H1 (cell line): ENCODE measurements around the gene LRTM1. TPM values are rescaled to one million over a fixed set of nuclear protein-coding genes. Genes with fewer than 3 reads are reported as not detected.

Experiments
- CTCF ChIA-PET: fragments of 300-600 bp; sonication (Branson Sonifier 250); formaldehyde crosslinking; loops from one replicate; lab custom pipeline; 2021; ENCODE audit not compliant: partially characterized antibody; lab: Charles Lee
- POLR2A ChIA-PET: fragments of 300-600 bp; sonication (Branson Sonifier 250); formaldehyde crosslinking; loops from one replicate; lab custom pipeline; 2021; ENCODE audit warnings: inconsistent platforms; ENCODE audit not compliant: partially characterized antibody; lab: Charles Lee
- DNase-seq, 2 experiments: peaks; one replicate each; pipeline versions ENCODE4 v3.0.0 to v3.0.0-alpha.2; 2010 to 2022; ENCODE audit warnings: low spot score in 2 of 2, low read depth in 1 of 2, mixed read lengths in 1 of 2
- FAIRE-seq: peaks from 2 replicates; lab custom pipeline; 2011; peaks lifted over from hg19 to GRCh38; lab: Jason Lieb, UNC
- H2AFZ ChIP-seq: 2 replicates; pipeline ENCODE4 v1.8.1; 2012; ENCODE audit warnings: low read length, inconsistent platforms
- H2AK5ac ChIP-seq: 2 replicates; pipeline ENCODE4 v1.6.1; 2013; ENCODE audit warnings: low read depth, low read length
- H2BK120ac ChIP-seq: replicated peaks from 2 replicates; pipeline ENCODE3; 2013; ENCODE audit warnings: low read depth, low read length, inconsistent platforms
- H2BK12ac ChIP-seq: 2 replicates; pipeline ENCODE4 v1.6.1; 2013; ENCODE audit warnings: low read depth, low read length
- H2BK15ac ChIP-seq: 2 replicates; pipeline ENCODE4 v1.6.1; 2013; ENCODE audit warnings: low read length
- H2BK20ac ChIP-seq: 2 replicates; pipeline ENCODE4 v1.6.1; 2013; ENCODE audit warnings: low read length
- H2BK5ac ChIP-seq: 2 replicates; pipeline ENCODE4 v1.6.1; 2013; ENCODE audit warnings: low read depth, low read length
- H3K14ac ChIP-seq: 2 replicates; pipeline ENCODE4 v1.6.1; 2013; ENCODE audit warnings: inconsistent platforms; ENCODE audit not compliant: insufficient read length
- H3K18ac ChIP-seq: 2 replicates; pipeline ENCODE4 v1.6.1; 2013; ENCODE audit warnings: low read length; ENCODE audit errors: extremely low read depth
- H3K23ac ChIP-seq: 2 replicates; pipeline ENCODE4 v1.6.1; 2013; ENCODE audit warnings: inconsistent platforms; ENCODE audit not compliant: insufficient read length
- H3K23me2 ChIP-seq: 2 replicates; pipeline ENCODE4 v1.6.1; 2013; ENCODE audit warnings: low read depth, low read length
- H3K27ac ChIP-seq: 2 replicates; pipeline ENCODE4 v1.6.1; 2011; ENCODE audit warnings: low read depth, low read length, inconsistent platforms
- H3K27me3 ChIP-seq, 4 experiments: replicated peaks in 1 of 4; 1 replicate in 1 of 4; 2 replicates in 3 of 4; pipeline versions ENCODE4 v1.6.1 to v1.8.1; 2011 to 2013; ENCODE audit warnings: low read length in 3 of 4, mild to moderate bottlenecking in 3 of 4, inconsistent platforms in 2 of 4, mixed read lengths in 2 of 4, moderate library complexity in 1 of 4; ENCODE audit not compliant: control insufficient read depth in 3 of 4, insufficient read depth in 3 of 4; ENCODE audit errors: extremely low read depth in 1 of 4
- H3K36me3 ChIP-seq, 4 experiments: 2 replicates each; pipeline versions ENCODE4 v1.6.1 to v1.8.1; 2011 to 2013; ENCODE audit warnings: mild to moderate bottlenecking in 4 of 4, low read length in 3 of 4, moderate library complexity in 2 of 4, control low read depth in 1 of 4, inconsistent platforms in 1 of 4; ENCODE audit not compliant: insufficient read depth in 4 of 4, control insufficient read depth in 2 of 4
- H3K4ac ChIP-seq: replicated peaks from 2 replicates; pipeline ENCODE3; 2013; ENCODE audit warnings: low read length, low read depth, mixed read lengths, inconsistent platforms; ENCODE audit not compliant: insufficient read length
- H3K4me1 ChIP-seq, 4 experiments: replicated peaks in 1 of 4; 1 replicate in 1 of 4; 2 replicates in 3 of 4; pipeline versions ENCODE4 v1.6.1 to v1.8.1; 2011 to 2013; ENCODE audit warnings: low read length in 3 of 4, inconsistent platforms in 2 of 4, mixed read lengths in 1 of 4; ENCODE audit not compliant: insufficient read depth in 4 of 4, control insufficient read depth in 3 of 4
- H3K4me2 ChIP-seq, 2 experiments: 2 replicates each; pipeline versions ENCODE4 v1.6.1 to v1.8.1; 2011 to 2013; ENCODE audit warnings: low read depth in 2 of 2, low read length in 2 of 2, control low read depth in 1 of 2, inconsistent platforms in 1 of 2, mild to moderate bottlenecking in 1 of 2; ENCODE audit not compliant: insufficient read depth in 1 of 2
- H3K4me3 ChIP-seq, 4 experiments: fragments of 200-600, 300-600 bp in 1 of 4; sonication (generic), shearing (Covaris generic), sonication (Bioruptor Twin) in 1 of 4; 2 replicates each; pipeline versions ENCODE4 v1.5.1 to v1.8.1; 2011 to 2016; ENCODE audit warnings: low read length in 4 of 4, low read depth in 3 of 4, control low read depth in 2 of 4, inconsistent platforms in 2 of 4, mild to moderate bottlenecking in 2 of 4, mixed read lengths in 1 of 4, moderate library complexity in 1 of 4; ENCODE audit not compliant: insufficient read depth in 2 of 4; ENCODE audit errors: extremely low read depth in 1 of 4
- H3K56ac ChIP-seq: replicated peaks from 2 replicates; pipeline ENCODE3; 2013; ENCODE audit warnings: low read depth, mild to moderate bottlenecking, mixed read lengths, low read length, inconsistent platforms; ENCODE audit not compliant: insufficient read length
- H3K79me1 ChIP-seq: 2 replicates; pipeline ENCODE4 v1.6.1; 2013; ENCODE audit warnings: low read depth, low read length, control low read depth
- H3K79me2 ChIP-seq, 2 experiments: 2 replicates each; pipeline versions ENCODE4 v1.6.1 to v1.8.1; 2012 to 2013; ENCODE audit warnings: low read length in 2 of 2, mild to moderate bottlenecking in 2 of 2, inconsistent platforms in 1 of 2; ENCODE audit not compliant: insufficient read depth in 2 of 2, control insufficient read depth in 1 of 2
- H3K9ac ChIP-seq, 4 experiments: replicated peaks in 1 of 4; 1 replicate in 1 of 4; 2 replicates in 3 of 4; pipeline versions ENCODE4 v1.6.1 to v1.8.1; 2011 to 2013; ENCODE audit warnings: low read depth in 3 of 4, low read length in 3 of 4, control low read depth in 2 of 4, mild to moderate bottlenecking in 2 of 4, moderate library complexity in 2 of 4, inconsistent platforms in 1 of 4; ENCODE audit errors: extremely low read depth in 1 of 4
- H3K9me3 ChIP-seq, 2 experiments: 2 replicates each; pipeline versions ENCODE4 v1.6.1 to v1.8.1; 2012 to 2013; ENCODE audit warnings: mild to moderate bottlenecking in 2 of 2, moderate library complexity in 2 of 2, control low read depth in 1 of 2, inconsistent platforms in 1 of 2, low read depth in 1 of 2, low read length in 1 of 2, mixed read lengths in 1 of 2; ENCODE audit not compliant: insufficient read depth in 2 of 2
- H4K20me1 ChIP-seq, 2 experiments: replicated peaks in 1 of 2; 2 replicates each; pipeline versions ENCODE3 to v1.8.1; 2011 to 2013; ENCODE audit warnings: inconsistent platforms in 2 of 2, low read length in 2 of 2, mild to moderate bottlenecking in 1 of 2; ENCODE audit not compliant: insufficient read depth in 2 of 2, control insufficient read depth in 1 of 2
- H4K5ac ChIP-seq: 2 replicates; pipeline ENCODE4 v1.6.1; 2013; ENCODE audit warnings: low read length, low read depth, mixed read lengths, inconsistent platforms; ENCODE audit not compliant: insufficient read length
- H4K8ac ChIP-seq: 2 replicates; pipeline ENCODE4 v1.8.0; 2013; ENCODE audit warnings: mild to moderate bottlenecking, moderate library complexity, low read length, inconsistent platforms; ENCODE audit not compliant: insufficient read depth; ENCODE audit errors: extremely low read depth
- H4K91ac ChIP-seq: replicated peaks from 2 replicates; pipeline ENCODE3; 2013; ENCODE audit warnings: low read length, mixed read lengths, inconsistent platforms; ENCODE audit not compliant: insufficient read length
- CBX5 ChIP-seq: fragments of 300-800, 300-1000 bp; sonication (generic); IDR thresholded peaks from 2 replicates; pipeline ENCODE4 v1.7.1; 2016; ENCODE audit warnings: antibody characterized with exemption, low read length, low read depth
- CTBP2 ChIP-seq: IDR thresholded peaks from 2 replicates; pipeline ENCODE4 v1.7.0; 2011; ENCODE audit warnings: borderline replicate concordance, mild to moderate bottlenecking, moderate library complexity, mixed read lengths, low read length; ENCODE audit not compliant: insufficient read depth, insufficient read length
- CTCF ChIP-seq, 3 experiments: IDR thresholded peaks; 1 replicate in 2 of 3; 2 replicates in 1 of 3; pipeline versions ENCODE4 v1.5.1 to v1.6.1; 2011; ENCODE audit warnings: low read length in 3 of 3, mild to moderate bottlenecking in 3 of 3, inconsistent platforms in 2 of 3, low read depth in 1 of 3, moderate library complexity in 1 of 3; ENCODE audit not compliant: insufficient read depth in 1 of 3; ENCODE audit errors: control extremely low read depth in 1 of 3
- EZH2 ChIP-seq: fragments of 200-600 bp; sonication (generic); IDR thresholded peaks from 2 replicates; pipeline ENCODE4 v1.7.1; 2012; ENCODE audit warnings: low read depth, mild to moderate bottlenecking, moderate library complexity, low read length, inconsistent platforms; ENCODE audit not compliant: severe bottlenecking
- GTF2F1 ChIP-seq: IDR thresholded peaks from 2 replicates; pipeline ENCODE4 v1.6.1; 2012; ENCODE audit warnings: low read depth, low read length, improper control_type of control experiment, borderline replicate concordance
- HDAC2 ChIP-seq, 2 experiments: fragments of 300-600 bp in 1 of 2; sonication (generic) in 1 of 2; IDR thresholded peaks; 2 replicates each; pipeline ENCODE4 v1.6.1; 2011 to 2012; ENCODE audit warnings: low read depth in 2 of 2, low read length in 2 of 2, mild to moderate bottlenecking in 2 of 2, moderate library complexity in 2 of 2, borderline replicate concordance in 1 of 2, inconsistent platforms in 1 of 2
- JUN ChIP-seq: IDR thresholded peaks from 2 replicates; pipeline ENCODE4 v1.6.1; 2011; ENCODE audit warnings: low read depth, mild to moderate bottlenecking, improper control_type of control experiment, low read length
- JUND ChIP-seq: IDR thresholded peaks from 2 replicates; pipeline ENCODE4 v1.6.1; 2011; ENCODE audit warnings: mild to moderate bottlenecking, improper control_type of control experiment, low read length
- POLR2AphosphoS5 ChIP-seq: IDR thresholded peaks from 2 replicates; pipeline ENCODE4 v1.6.1; 2011; ENCODE audit warnings: low read depth, low read length
- SIN3A ChIP-seq, 2 experiments: IDR thresholded peaks in 1 of 2; conservative IDR thresholded peaks in 1 of 2; 2 replicates each; pipeline ENCODE4 v1.6.1; 2011 to 2012; ENCODE audit warnings: low read length in 2 of 2, improper control_type of control experiment in 1 of 2, low read depth in 1 of 2, mild to moderate bottlenecking in 1 of 2
- TBP ChIP-seq: IDR thresholded peaks from 2 replicates; pipeline ENCODE4 v1.6.1; 2011; ENCODE audit warnings: low read depth, low read length, improper control_type of control experiment
- WGBS, 2 experiments: shearing (Covaris generic) in 1 of 2; methylation state at CpG; one replicate each; pipeline versions ENCODE4 v1.1.6 to v1.1.7; 2013 to 2015; ENCODE audit warnings: low lambda C conversion rate in 2 of 2, mixed read lengths in 2 of 2, inconsistent platforms in 1 of 2, low coverage in 1 of 2, missing lambda C conversion rate in 1 of 2; ENCODE audit not compliant: insufficient replicate concordance in 2 of 2, insufficient coverage in 1 of 2, insufficient read length in 1 of 2; ENCODE audit errors: extremely low coverage in 1 of 2, missing lambda C conversion rate in 1 of 2; 5-methylcytosine and 5-hydroxymethylcytosine counted together
- polyA plus RNA-seq, 7 experiments: library from polyadenylated mRNA; depleted of rRNA in 3 of 7; stranded (reverse) in 5 of 7; unstranded in 2 of 7; fragments of >200 nt in 5 of 7; fragments of 200-250 nt in 2 of 7; gene quantifications; 1 replicate in 5 of 7; 2 replicates in 1 of 7; 4 replicates in 1 of 7; pipeline versions ENCODE4 v1.2.1 to v1.2.3, GENCODE V29; 2011 to 2013; ENCODE audit warnings: missing spikeins in 2 of 7, mixed read lengths in 2 of 7
- total RNA-seq: library from RNA; stranded (reverse); fragmentation: NEBNext Ultra II Directional; extraction: Animal tissue kit (Norgen Biotek cat#: 25700); gene quantifications from 2 replicates; pipeline ENCODE4 v1.2.1, GENCODE V29; 2021

The LRTM1 gene
- total and polyA plus RNA-seq, 2 of the 8 experiments (the other 6 are each of a cell fraction or from before 2014, with no cell fraction given), result not detected

GRCh38 chr3:54969652-54970051 lies 41.8 kb upstream of the LRTM1 start:
- Histone ChIP-seq H3K79me1 (no peaks in the 10 kb centered on the region), H4K91ac (no peak overlapping the region), H4K5ac (no peak overlapping the region), H3K14ac (no peak overlapping the region), H3K27me3 (no peaks in the 10 kb centered on the region), H3K4me2 (no peak overlapping the region), H3K9me3 (no peaks in the 10 kb centered on the region), H3K4me3 (no peak overlapping the region), H2AK5ac (no peak overlapping the region), H2BK120ac (no peak overlapping the region), H4K8ac (no peak overlapping the region), H2BK15ac (no peak overlapping the region), H4K20me1 (no peaks in the 10 kb centered on the region), H3K4me1 (peaks cover 0 to 4% (median 2%) of the 10 kb centered on the region in 4 experiments; a peak in 2 of 7 replicates), H2BK12ac (no peak overlapping the region), H2AFZ (no peak overlapping the region), H3K23me2 (no peaks in the 10 kb centered on the region; the same call in 1 of the 2 replicates), H3K36me3 (no peaks in the 10 kb centered on the region), H3K4ac (no peak overlapping the region), H2BK5ac (no peak overlapping the region), H3K18ac (no peak overlapping the region), H3K9ac (no peak overlapping the region), H3K56ac (no peak overlapping the region), H3K27ac (no peak overlapping the region), H3K79me2 (no peaks in the 10 kb centered on the region), H2BK20ac (no peak overlapping the region), H3K23ac (no peak overlapping the region)
- DNase-seq, result no peak
- CTCF ChIA-PET, result interaction anchor here (0.8 to 1.3 kb wide), 4 partner anchors 13 to 471 kb away, joined by 3 read pairs; no protein-coding TSS in a partner anchor
- FAIRE-seq, result no peak
- 89% methylated on average over 3 of the region's 3 CpGs; no CpG with 5 or more reads in 1 of the 2 experiments for WGBS, 2 experiments
- POLR2A ChIA-PET, result no interaction called here
- TF ChIP-seq EZH2 (no peak), JUN (no peak), JUND (no peak), CTCF (IDR thresholded peaks at IDR 0.05; ENCODE audit: control extremely low read depth in 1 of 3, insufficient read depth in 1 of 3, low read depth in 1 of 3, low read length in 3 of 3) (no peak), CTBP2 (no peak), POLR2AphosphoS5 (no peak), GTF2F1 (no peak), SIN3A (conservative IDR thresholded peaks at IDR 0.05 in 1 of 2, IDR thresholded peaks at IDR 0.05 in 1 of 2; ENCODE audit: low read depth in 1 of 2, low read length in 2 of 2) (no peak), TBP (no peak), CBX5 (no peak), HDAC2 (IDR thresholded peaks at IDR 0.05; ENCODE audit: borderline replicate concordance in 1 of 2, low read depth in 2 of 2, low read length in 2 of 2) (no peak)
